ENCODE data around the gene RD3L.
A peak's percentile ranks its signal among the peaks of the same experiment; 100 is the strongest.
"Not testable (repeated sequence)": the region's sequence is repeated elsewhere in the genome, so short reads cannot be mapped to it uniquely, and the experiment has no call there.

Gene RD3L

GRCh38 chr14:103927566-103927965 lies 14.8 kb downstream of the RD3L start:
- TF ChIP-seq CTCF (IDR thresholded peaks at IDR 0.05; ENCODE audit: extremely low read depth, missing control alignments) = no peak

GRCh38 chr14:103925316-103925715 lies 17.0 kb downstream of the RD3L start:
- DNase-seq (ENCODE audit: low spot score) = no peak
- TF ChIP-seq CTCF (IDR thresholded peaks at IDR 0.05; ENCODE audit: extremely low read depth, missing control alignments) = no peak

More at GRCh38 chr14:103927566-103927965, 14.8 kb downstream of the RD3L start:
- DNase-seq (ENCODE audit: low spot score) = no peak

- no peak for TF ChIP-seq CTCF (IDR thresholded peaks at IDR 0.05; ENCODE audit: extremely low read depth, missing control alignments)
- DNase-seq (ENCODE audit: low spot score) = no peak
Measured at GRCh38 chr14:103923863-103924262, 18.5 kb downstream of the RD3L start.

- DNase-seq (ENCODE audit: low spot score) = not testable (repeated sequence)
Measured at GRCh38 chr14:103921855-103922200, 20.5 kb downstream of the RD3L start.

GRCh38 chr14:103920981-103921854 lies 21.1 kb downstream of the RD3L start:
- peak; percentile 96 for TF ChIP-seq CTCF (IDR thresholded peaks at IDR 0.05; ENCODE audit: extremely low read depth, missing control alignments)
- DNase-seq (ENCODE audit: low spot score) = peak; percentile 98

GRCh38 chr14:103916636-103917262 lies 25.6 kb downstream of the RD3L start:
- no peak for DNase-seq (ENCODE audit: low spot score)
- no peak for TF ChIP-seq CTCF (IDR thresholded peaks at IDR 0.05; ENCODE audit: extremely low read depth, missing control alignments)

GRCh38 chr14:103915616-103916015 lies 26.7 kb downstream of the RD3L start:
- no peak for TF ChIP-seq CTCF (IDR thresholded peaks at IDR 0.05; ENCODE audit: extremely low read depth, missing control alignments)
- no peak for DNase-seq (ENCODE audit: low spot score)

All from GM20000 (cell line).